AG09309 (cell line): ENCODE results near the gene OLA1.

Experiments
- DNase-seq: peaks from one replicate; pipeline ENCODE4 v3.0.0-alpha.2; 2010; ENCODE audit warnings: low read depth
- H3K4me3 ChIP-seq: 2 replicates; pipeline ENCODE4 v1.5.1; 2011; ENCODE audit warnings: mild to moderate bottlenecking, low read depth, low read length, moderate library complexity; ENCODE audit not compliant: control insufficient read depth
- CTCF ChIP-seq: IDR thresholded peaks from 2 replicates; pipeline ENCODE4 v1.5.1; 2011; ENCODE audit warnings: mild to moderate bottlenecking, low read depth, low read length, inconsistent platforms; ENCODE audit not compliant: insufficient read depth, control insufficient read depth; ENCODE audit errors: missing control alignments

Gene OLA1

DNA sequence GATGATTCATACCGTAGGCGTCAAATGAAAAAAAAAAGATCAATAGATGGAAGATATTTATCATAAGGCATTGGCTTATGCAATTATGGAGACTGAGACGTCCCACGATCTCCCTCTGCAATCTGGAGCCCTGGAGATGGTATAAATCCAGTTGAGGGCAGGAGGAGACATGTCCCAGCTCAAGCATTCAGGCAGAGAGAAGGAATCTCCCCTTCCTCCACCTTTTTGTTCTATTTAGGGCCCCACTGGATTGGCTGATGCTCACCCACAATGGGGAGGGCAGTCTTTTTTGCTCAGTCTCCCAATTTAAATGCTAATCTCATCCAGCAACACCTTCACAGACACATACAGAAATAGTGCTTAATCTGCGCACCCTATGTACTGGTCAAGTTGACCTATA, 18.0 kb upstream of the OLA1 start:
- no peak for DNase-seq
- no peak for TF ChIP-seq CTCF
- no peak overlapping the region for H3K4me3 ChIP-seq

DNA sequence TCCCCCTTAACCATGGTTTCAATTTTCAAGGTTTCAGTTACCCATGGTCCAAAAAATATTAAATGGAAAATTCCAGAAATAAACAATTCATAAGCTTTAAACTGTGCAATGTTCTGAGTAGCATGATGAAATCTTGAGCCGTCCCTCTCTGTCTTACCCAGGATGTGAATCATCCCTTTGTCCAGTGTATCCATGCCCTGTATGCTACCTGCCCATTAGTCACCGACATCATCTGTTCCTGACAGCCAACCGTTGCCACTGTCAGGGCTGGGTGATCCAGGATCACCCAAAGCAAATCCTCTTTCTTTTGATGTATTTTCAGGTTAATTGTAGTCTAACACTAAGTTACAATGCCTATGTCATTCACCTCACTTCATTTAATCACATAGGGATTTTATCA, 15.7 kb upstream of the OLA1 start:
- DNase-seq = peak; percentile 62
- H3K4me3 ChIP-seq = no peak overlapping the region
- TF ChIP-seq CTCF = no peak

DNA sequence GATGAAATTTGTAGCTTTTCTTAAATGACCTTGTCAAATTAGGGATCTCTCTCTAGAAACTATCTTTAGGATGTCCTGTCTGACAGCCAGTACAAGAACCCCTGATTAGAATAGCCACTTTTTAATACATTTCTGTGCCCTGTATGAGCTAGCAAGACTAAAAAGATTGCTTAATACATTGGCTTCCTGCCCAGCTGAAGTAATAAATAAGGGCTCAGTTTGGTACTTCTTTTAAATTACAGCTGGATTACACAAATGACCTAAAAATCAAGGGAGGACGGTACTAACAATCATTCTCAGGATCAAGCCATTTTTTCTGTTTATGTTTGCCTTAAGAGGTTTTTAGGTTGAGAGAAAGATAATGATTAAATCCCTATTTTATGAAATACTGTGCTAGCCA, 11.6 kb upstream of the OLA1 start:
- TF ChIP-seq CTCF = no peak
- no peak overlapping the region for H3K4me3 ChIP-seq
- DNase-seq = peak; percentile 81

DNA sequence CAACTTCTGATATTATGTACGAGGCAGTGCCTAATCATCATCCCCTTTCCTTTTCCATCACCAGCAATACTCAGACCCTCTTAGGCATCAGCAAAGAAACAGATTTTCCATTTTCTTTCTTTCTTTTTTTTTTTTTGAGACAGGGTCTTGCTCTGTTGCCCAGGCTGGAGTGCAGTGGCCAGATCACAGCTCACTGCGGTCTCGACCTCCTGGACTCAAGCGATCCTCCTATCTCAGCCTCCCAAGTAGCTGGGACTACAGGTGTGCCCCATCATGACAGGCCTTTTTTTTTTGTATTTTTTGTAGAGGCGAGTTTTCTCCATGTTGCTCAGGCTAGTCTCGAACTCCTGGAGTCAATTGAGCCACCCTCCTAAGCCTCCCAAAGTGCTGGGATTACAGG, 5.9 kb upstream of the OLA1 start:
- TF ChIP-seq CTCF = no peak
- no peak overlapping the region for H3K4me3 ChIP-seq
- no peak for DNase-seq

GRCh38 chr2:174248998-174249592, 763 bp upstream of the OLA1 start:
- peak overlapping the region; percentile 79 for H3K4me3 ChIP-seq
- no peak for TF ChIP-seq CTCF
- DNase-seq = no peak

- no peak for TF ChIP-seq CTCF
- H3K4me3 ChIP-seq = peak overlapping the region; percentile 79
- no peak for DNase-seq
Observed at GRCh38 chr2:174247474-174248186, 702 bp downstream of the OLA1 start.
